AG08395 (cell line): ENCODE results near the gene TMEM200A.

Source experiments
- DNase-seq: peaks from one replicate; pipeline ENCODE4 v3.0.0; 2012; ENCODE audit warnings: mixed read lengths, low spot score

The TMEM200A gene

GRCh38 chr6:130377915-130378314 lies 12.1 kb downstream of the TMEM200A start:
- no peak for DNase-seq

- DNase-seq = no peak
These were observed 13.4 kb downstream of the TMEM200A start for GRCh38 chr6:130379223-130379622.

GRCh38 chr6:130381012-130381411 lies 15.2 kb downstream of the TMEM200A start:
- no peak for DNase-seq

GRCh38 chr6:130381459-130382380 lies 15.9 kb downstream of the TMEM200A start:
- no peak for DNase-seq

- DNase-seq = no peak
These were observed 17.2 kb downstream of the TMEM200A start for GRCh38 chr6:130382872-130383490.

GRCh38 chr6:130385064-130385695 lies 19.4 kb downstream of the TMEM200A start:
- DNase-seq = peak; percentile 43

- no peak for DNase-seq
These were observed 23.3 kb downstream of the TMEM200A start for GRCh38 chr6:130389142-130389541.

GRCh38 chr6:130390890-130391289 lies 25.1 kb downstream of the TMEM200A start:
- DNase-seq = no peak

- no peak for DNase-seq
These were observed 27.5 kb downstream of the TMEM200A start for GRCh38 chr6:130393306-130393705.

- no peak for DNase-seq
These were observed 28.4 kb downstream of the TMEM200A start for GRCh38 chr6:130394246-130394645.

- no peak for DNase-seq
These were observed 29.3 kb downstream of the TMEM200A start for GRCh38 chr6:130395164-130395563.

- DNase-seq = peak; percentile 14
These were observed 30.9 kb downstream of the TMEM200A start for GRCh38 chr6:130396722-130397121.

- DNase-seq = no peak
These were observed 39.7 kb downstream of the TMEM200A start for GRCh38 chr6:130405549-130405948.

- DNase-seq = peak; percentile 28
These were observed 41.2 kb downstream of the TMEM200A start for GRCh38 chr6:130407032-130407431.

GRCh38 chr6:130409418-130410100 lies 43.7 kb downstream of the TMEM200A start:
- no peak for DNase-seq

- DNase-seq = no peak
These were observed 45.7 kb downstream of the TMEM200A start for GRCh38 chr6:130411481-130411880.

GRCh38 chr6:130412556-130413290 lies 46.9 kb downstream of the TMEM200A start:
- DNase-seq = peak; percentile 36

GRCh38 chr6:130417951-130418350 lies 52.1 kb downstream of the TMEM200A start:
- DNase-seq = no peak

- DNase-seq = no peak
These were observed 55.1 kb downstream of the TMEM200A start for GRCh38 chr6:130420911-130421310.

- peak; percentile 11 for DNase-seq
These were observed 55.8 kb downstream of the TMEM200A start for GRCh38 chr6:130421585-130421984.

GRCh38 chr6:130423044-130423443 lies 57.2 kb downstream of the TMEM200A start:
- DNase-seq = no peak

GRCh38 chr6:130424710-130425109 lies 58.9 kb downstream of the TMEM200A start:
- no peak for DNase-seq
